ENCODE measurements around the gene CLEC2L.

DNA sequence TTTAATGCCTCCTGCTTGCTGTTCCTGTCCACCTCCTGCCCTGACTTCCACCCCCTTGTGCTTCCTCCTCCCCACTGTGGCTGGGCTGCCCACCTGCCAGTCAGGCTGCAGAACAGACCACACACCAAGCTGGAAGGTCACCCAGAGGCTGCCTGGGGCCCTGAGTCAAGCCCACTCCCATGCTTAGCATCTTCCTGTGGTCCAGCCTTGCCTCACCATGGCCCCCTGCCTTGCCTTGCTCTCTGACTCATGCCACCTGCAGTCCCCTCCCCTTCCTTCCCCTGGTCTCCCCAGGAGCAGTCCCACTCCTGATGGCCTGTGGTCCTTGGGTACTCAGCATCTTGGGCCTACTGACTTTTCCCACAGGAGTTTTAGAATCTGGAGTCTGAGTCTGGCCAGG, 2.3 kb downstream of the CLEC2L start:
- TF ChIP-seq, protein P1, sequence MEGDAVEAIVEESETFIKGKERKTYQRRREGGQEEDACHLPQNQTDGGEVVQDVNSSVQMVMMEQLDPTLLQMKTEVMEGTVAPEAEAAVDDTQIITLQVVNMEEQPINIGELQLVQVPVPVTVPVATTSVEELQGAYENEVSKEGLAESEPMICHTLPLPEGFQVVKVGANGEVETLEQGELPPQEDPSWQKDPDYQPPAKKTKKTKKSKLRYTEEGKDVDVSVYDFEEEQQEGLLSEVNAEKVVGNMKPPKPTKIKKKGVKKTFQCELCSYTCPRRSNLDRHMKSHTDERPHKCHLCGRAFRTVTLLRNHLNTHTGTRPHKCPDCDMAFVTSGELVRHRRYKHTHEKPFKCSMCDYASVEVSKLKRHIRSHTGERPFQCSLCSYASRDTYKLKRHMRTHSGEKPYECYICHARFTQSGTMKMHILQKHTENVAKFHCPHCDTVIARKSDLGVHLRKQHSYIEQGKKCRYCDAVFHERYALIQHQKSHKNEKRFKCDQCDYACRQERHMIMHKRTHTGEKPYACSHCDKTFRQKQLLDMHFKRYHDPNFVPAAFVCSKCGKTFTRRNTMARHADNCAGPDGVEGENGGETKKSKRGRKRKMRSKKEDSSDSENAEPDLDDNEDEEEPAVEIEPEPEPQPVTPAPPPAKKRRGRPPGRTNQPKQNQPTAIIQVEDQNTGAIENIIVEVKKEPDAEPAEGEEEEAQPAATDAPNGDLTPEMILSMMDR (conservative IDR thresholded peaks at IDR 0.05) = no peak
- TF ChIP-seq EZH2 (IDR thresholded peaks at IDR 0.05; ENCODE audit: low read depth) = no peak

Measured in PC-9 (cell line).